Dermis blood vessel endothelial cell (primary cell): ENCODE measurements around the gene ZNF366. TPM values are rescaled to one million over a fixed set of nuclear protein-coding genes. Genes with fewer than 3 reads are reported as not detected.
A peak's percentile ranks its signal among the peaks of the same experiment; 100 is the strongest.
"Not testable (repeated sequence)": the region's sequence is repeated elsewhere in the genome, so short reads cannot be mapped to it uniquely, and the experiment has no call there.

Experiments used
- DNase-seq: peaks from one replicate; pipeline ENCODE4 v3.0.0; 2010
- total RNA-seq: library from RNA; depleted of rRNA; stranded (reverse); fragments of >200 nt; gene quantifications from 2 replicates; pipeline ENCODE4 v1.2.3, GENCODE V29; 2014

Gene ZNF366
- total RNA-seq, 1 donor from 2014 or later, result 17.0 TPM

DNA sequence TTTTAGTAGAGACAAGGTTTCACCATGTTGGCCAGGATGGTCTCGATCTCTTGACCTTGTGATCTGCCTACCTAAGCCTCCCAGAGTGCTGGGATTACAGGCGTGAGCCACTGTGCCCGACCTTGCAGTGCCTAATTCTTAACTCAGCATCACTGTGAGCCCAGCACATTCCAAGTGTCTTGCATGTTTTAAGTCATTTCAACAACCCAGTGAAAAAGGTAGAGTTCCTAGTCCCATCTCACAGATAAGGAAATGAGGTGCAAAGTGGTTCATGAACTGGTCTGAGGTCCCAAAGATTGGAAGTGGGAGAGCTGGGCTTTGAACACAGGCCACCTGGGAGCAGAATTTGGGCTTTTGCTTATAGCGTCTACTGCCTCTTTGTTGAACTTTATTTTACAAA lies 68.0 kb downstream of the ZNF366 start:
- no peak for DNase-seq

DNA sequence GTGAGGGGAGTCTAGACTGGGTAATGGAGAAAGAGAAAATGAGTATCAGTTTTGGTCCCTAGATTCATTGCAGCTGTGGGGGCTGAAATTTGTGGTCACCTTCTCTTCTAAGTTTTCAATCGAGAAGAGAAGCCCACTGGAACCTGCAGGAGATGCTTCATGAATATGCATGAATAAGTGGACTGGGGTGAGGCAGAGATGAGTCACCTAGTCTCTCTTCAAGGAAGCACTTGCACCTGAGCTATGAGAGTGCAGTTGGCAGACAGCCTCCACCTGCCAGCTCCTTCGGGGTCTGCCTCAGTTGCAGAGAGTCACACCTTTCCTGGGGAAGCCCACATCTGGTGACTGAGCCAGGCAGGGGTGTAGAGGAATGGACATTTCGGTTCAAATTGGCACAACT lies 69.1 kb downstream of the ZNF366 start:
- no peak for DNase-seq

GRCh38 chr5:72436796-72437471 lies 70.3 kb downstream of the ZNF366 start:
- no peak for DNase-seq

- no peak for DNase-seq
Observed at GRCh38 chr5:72434781-72435437, 72.3 kb downstream of the ZNF366 start.

DNA sequence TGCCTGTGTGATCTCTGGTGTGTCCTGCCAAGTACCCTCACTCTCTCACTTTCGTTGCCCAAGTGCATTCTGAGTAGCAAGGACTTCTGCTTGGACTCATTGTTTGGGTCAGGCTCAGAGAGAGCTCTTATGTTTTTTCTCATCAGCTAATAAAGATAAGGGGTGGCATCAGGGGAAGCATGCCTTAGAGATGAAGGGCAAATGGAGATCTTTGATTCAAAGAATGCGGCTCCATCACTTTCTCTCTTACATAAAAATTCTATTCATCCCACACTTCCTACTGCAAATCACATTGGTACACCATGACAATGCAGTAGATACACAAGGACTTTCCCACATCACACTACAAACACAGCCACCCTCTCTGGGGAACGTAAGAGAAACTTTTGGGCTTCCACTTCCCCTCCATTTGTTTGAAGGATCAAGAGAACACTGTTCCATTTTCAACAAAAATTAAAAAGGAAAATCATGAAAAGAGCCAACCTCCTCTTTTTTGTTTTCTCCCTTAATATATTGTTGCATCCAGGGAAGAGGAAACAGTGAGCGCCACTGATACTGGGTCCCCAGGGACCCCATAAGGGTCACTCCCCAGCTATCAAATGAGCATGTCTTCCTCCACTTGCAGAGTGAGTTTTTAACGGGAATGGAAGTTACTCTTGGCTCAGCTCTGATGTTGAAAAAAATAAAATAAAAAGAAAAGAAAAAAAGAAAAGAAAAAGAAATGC lies 73.0 kb downstream of the ZNF366 start:
- no peak for DNase-seq

GRCh38 chr5:72433522-72433921 lies 73.7 kb downstream of the ZNF366 start:
- no peak for DNase-seq

DNA sequence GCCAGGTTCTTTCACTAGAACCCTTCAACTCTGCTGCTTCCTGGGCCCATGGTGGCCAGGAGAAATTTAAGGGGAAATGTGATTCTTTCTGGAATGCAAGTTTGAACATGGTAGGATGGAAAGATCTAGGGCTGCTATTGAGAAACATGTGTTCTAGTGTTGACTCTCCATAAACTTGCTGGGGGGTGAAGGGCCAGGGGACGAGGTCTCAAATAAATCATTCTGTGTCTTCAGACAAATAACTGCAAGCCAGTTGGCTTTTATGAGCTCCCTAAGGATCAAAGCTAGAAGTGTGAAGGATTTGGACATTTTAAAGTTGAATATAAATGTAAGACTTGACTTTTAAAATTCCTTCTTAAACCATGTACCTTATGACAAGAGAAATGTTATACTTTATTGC lies 78.5 kb downstream of the ZNF366 start:
- DNase-seq, result no peak

- peak; percentile 20 for DNase-seq
Observed at GRCh38 chr5:72427488-72428437, 79.4 kb downstream of the ZNF366 start.

- DNase-seq, result no peak
Observed at GRCh38 chr5:72427016-72427415, 80.2 kb downstream of the ZNF366 start.

DNA sequence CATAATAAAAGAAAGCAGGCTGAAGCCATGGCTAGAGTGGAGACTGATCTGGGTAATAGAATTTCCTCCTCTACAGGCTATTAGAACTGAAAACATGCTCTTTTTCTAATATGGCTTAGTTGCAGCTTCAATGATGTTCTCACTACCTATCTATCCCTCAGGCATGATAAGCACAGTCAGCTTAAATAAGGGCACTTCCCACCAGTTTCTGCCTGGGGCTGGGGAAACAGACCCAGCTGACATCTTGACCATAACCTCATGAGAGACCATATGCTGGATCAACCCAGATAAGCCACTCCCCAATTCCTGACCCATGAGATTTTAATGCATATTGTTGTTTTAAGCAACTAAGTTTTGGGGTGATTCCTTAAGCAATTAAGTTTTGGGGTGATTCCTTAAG lies 81.2 kb downstream of the ZNF366 start:
- DNase-seq, result no peak

- DNase-seq, result no peak
Observed at GRCh38 chr5:72418271-72418670, 88.9 kb downstream of the ZNF366 start.

- DNase-seq, result no peak
Observed at GRCh38 chr5:72417333-72418062, 89.7 kb downstream of the ZNF366 start.

DNA sequence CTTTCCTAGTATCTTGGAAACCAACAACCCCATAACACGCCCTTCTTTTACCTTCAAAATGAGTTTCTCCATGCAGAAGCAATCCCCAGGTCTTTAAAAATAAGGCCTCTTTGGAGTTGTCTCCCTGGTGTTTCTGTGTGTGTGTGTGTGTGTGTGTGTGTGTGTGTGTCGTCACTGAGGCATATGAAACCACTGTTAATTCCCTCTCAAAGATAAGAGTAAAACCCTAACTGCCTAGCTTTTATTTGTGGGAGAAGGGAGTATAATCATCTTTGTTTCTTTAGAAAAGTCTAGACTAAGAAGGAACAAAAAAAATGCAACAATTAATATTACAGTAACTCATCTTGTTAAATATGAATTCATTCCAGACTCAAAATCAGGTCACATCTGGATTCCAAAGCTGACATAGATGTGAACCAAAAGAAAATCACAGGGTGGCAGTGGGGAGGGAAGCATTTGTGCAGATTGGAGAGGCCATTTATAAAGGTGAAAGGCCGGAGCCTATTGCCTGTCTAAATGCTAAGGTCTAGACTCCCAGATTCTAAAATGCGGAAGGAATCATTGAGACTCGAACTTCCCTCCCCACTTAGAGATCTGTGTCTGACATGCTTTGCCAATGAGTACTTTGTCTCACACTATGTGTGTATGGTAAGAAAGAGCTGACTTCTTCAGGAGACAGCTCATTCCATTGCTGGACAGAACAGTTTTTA lies 91.4 kb downstream of the ZNF366 start:
- no peak for DNase-seq

DNA sequence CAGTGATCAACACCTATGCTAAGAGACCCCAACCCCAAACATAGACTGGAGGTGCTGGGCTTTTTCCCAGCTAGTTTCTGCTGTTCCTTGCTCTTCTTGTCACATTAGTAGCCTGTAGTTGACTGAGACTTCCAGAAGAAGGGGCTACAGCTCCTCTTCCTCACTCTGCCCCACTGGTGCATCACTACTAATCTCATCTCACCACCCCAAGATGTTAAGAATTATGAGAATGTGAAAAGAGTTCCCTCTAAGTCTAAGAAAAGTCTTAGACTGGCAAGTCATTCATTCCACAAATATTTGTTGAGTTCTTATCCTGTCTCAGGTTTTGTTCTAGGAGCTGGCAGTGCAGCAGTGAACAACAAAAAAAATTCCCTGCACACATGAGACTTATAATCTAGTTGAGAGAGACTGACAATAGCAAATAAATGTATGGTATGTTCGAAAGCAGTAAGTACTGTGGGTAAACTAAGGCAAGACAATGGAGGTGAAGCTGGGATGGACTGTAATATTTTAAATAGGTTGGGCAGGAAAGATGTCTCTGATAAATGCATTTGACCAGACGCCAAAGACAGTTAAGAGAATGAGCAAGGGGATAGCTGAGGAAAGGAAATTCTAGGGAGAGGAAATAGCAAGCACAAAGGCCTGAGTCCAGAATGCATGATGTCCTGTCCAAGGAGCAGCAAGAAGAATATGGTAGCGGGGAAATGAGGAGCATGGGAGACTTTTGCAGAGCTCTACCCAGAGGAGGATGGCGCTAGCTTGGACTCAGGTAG lies 94.7 kb downstream of the ZNF366 start:
- peak; percentile 17 for DNase-seq

DNA sequence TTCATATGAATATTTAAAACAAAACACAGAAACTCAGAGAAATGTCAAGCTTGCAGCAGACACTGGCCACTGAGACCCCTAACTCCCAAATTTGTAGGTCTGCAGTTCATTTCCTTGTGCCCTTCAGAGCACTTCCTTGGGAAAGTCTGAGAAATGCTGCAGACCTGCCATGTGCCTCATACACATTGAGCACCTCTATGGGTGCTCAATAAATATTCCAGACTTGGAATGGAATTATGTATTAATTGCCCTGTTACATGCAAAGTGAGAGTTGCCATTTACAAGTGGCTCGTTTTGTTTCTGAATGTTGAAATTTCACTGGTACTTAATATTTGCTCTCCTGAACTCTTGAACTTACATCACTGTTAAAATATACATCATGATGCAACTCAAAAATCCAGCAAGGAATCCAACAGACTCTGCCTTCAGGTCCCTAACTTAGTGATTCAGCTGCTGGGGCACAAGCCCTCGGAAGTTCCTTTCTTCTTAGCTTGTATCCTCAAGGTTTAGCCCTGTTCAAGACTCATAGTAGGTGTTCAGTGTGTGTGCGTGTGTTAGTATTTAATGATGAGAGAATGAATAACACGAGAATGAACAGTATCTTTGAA lies 96.4 kb downstream of the ZNF366 start:
- DNase-seq, result no peak

DNA sequence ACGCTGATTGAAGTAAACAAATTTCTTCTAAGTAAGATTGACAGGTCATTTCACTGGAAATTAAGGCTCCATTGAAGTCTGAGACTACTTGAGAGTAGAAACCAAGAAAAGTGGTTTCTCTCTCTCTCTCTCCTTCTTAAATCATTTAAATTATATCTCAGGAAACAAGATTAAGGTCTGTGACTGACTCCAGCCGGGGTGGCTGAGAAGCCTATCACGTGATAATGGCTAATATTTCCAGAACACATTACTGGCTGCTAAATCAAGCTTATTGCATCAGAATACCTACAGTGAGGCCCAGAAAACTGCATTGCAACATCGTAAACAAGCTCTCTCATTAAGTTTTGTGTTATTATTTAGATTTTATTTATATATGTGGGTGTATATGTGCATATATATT lies 98.6 kb downstream of the ZNF366 start:
- DNase-seq, result no peak

DNA sequence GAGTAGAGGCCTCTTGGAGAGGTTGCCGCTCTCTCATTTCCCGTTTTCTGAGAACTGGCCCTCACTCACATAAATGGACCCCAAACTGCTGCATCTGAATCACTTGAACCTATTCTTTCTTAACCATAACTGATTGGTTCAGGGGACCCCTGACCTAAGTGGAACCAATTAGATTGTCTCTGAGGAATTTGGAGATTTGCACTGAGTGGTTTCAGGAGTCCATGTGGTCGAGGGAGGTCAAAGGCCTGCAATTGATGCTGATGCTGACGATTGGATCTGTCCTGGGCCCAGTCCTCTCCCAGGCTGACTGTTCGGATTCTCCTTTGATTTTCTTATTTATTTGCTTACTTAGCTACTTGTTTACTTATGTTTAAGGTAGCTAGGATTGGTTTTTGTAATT lies 99.1 kb downstream of the ZNF366 start:
- no peak for DNase-seq

GRCh38 chr5:72407541-72407940 lies 99.7 kb downstream of the ZNF366 start:
- DNase-seq, result no peak

- DNase-seq, result no peak
Observed at GRCh38 chr5:72407078-72407477, 100.1 kb downstream of the ZNF366 start.

DNA sequence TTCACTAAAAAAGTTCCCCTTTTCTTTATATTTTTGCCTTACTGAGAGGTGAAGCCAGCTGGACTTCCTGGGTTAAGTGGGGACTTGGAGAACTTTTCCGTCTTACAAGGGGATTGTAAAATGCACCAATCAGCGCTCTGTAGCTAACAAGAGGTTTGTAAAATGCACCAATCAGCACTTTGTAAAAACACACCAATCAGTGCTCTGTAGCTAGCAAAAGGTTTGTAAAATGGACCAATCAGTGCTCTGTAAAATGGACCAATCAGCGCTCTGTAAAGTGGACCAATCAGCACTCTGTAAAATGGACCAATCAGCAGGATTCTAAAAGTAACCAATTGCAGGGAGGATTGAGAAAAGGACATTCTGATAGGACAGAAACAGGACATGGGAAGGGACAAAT lies 102.4 kb downstream of the ZNF366 start:
- not testable (repeated sequence) for DNase-seq
